ENCODE measurements around the gene SLC1A7.

SLC1A7 gene

GRCh38 chr1:53114090-53114489, 28.3 kb downstream of the SLC1A7 start:
- FAIRE-seq: no peak

GRCh38 chr1:53112861-53113260, 29.6 kb downstream of the SLC1A7 start:
- TF ChIP-seq POLR2AphosphoS5 (IDR thresholded peaks at IDR 0.05; ENCODE audit: low read depth, low read length): no peak
- no peak for TF ChIP-seq TAF1 (IDR thresholded peaks at IDR 0.05; ENCODE audit: low read depth, low read length)
- no peak for TF ChIP-seq POLR2A (IDR thresholded peaks at IDR 0.05; ENCODE audit: low read depth, low read length)
- TF ChIP-seq POU2F2 (IDR thresholded peaks at IDR 0.05; ENCODE audit: low read depth, low read length): no peak
- TF ChIP-seq PAX5 (IDR thresholded peaks at IDR 0.05; ENCODE audit: insufficient read depth, low read length, severe bottlenecking): no peak
- TF ChIP-seq SPI1 (IDR thresholded peaks at IDR 0.05; ENCODE audit: low read depth, low read length): no peak

More at GRCh38 chr1:53114090-53114489, 28.3 kb downstream of the SLC1A7 start:
- TF ChIP-seq POU2F2 (IDR thresholded peaks at IDR 0.05; ENCODE audit: low read depth, low read length) (no peak), POLR2A (IDR thresholded peaks at IDR 0.05; ENCODE audit: low read depth, low read length) (no peak), SPI1 (IDR thresholded peaks at IDR 0.05; ENCODE audit: low read depth, low read length) (no peak), TAF1 (IDR thresholded peaks at IDR 0.05; ENCODE audit: low read depth, low read length) (no peak), POLR2AphosphoS5 (IDR thresholded peaks at IDR 0.05; ENCODE audit: low read depth, low read length) (no peak), PAX5 (IDR thresholded peaks at IDR 0.05; ENCODE audit: insufficient read depth, low read length, severe bottlenecking) (no peak)
- no peak for DNase-seq (ENCODE audit: insufficient read length, low spot score)

GRCh38 chr1:53112271-53112774, 30.1 kb downstream of the SLC1A7 start:
- no peak for DNase-seq (ENCODE audit: insufficient read length, low spot score)
- TF ChIP-seq PAX5 (IDR thresholded peaks at IDR 0.05; ENCODE audit: insufficient read depth, low read length, severe bottlenecking) (no peak), POLR2AphosphoS5 (IDR thresholded peaks at IDR 0.05; ENCODE audit: low read depth, low read length) (no peak), POLR2A (IDR thresholded peaks at IDR 0.05; ENCODE audit: low read depth, low read length) (no peak), POU2F2 (IDR thresholded peaks at IDR 0.05; ENCODE audit: low read depth, low read length) (no peak), SPI1 (IDR thresholded peaks at IDR 0.05; ENCODE audit: low read depth, low read length) (no peak), TAF1 (IDR thresholded peaks at IDR 0.05; ENCODE audit: low read depth, low read length) (no peak)
- no peak for FAIRE-seq

More at GRCh38 chr1:53112861-53113260, 29.6 kb downstream of the SLC1A7 start:
- DNase-seq (ENCODE audit: insufficient read length, low spot score): no peak
- FAIRE-seq: no peak

- TF ChIP-seq POU2F2 (IDR thresholded peaks at IDR 0.05; ENCODE audit: low read depth, low read length) (no peak), TAF1 (IDR thresholded peaks at IDR 0.05; ENCODE audit: low read depth, low read length) (no peak)
- FAIRE-seq: no peak
- no peak for DNase-seq (ENCODE audit: insufficient read length, low spot score)
These were observed 30.7 kb downstream of the SLC1A7 start for GRCh38 chr1:53111693-53112092.

- DNase-seq (ENCODE audit: insufficient read length, low spot score) (no peak), FAIRE-seq (no peak)
- TF ChIP-seq SPI1 (IDR thresholded peaks at IDR 0.05; ENCODE audit: low read depth, low read length): no peak
- TF ChIP-seq PAX5 (IDR thresholded peaks at IDR 0.05; ENCODE audit: insufficient read depth, low read length, severe bottlenecking): no peak
- TF ChIP-seq POLR2A (IDR thresholded peaks at IDR 0.05; ENCODE audit: low read depth, low read length): no peak
- no peak for TF ChIP-seq POLR2AphosphoS5 (IDR thresholded peaks at IDR 0.05; ENCODE audit: low read depth, low read length)
- TF ChIP-seq POU2F2 (IDR thresholded peaks at IDR 0.05; ENCODE audit: low read depth, low read length): no peak
- TF ChIP-seq TAF1 (IDR thresholded peaks at IDR 0.05; ENCODE audit: low read depth, low read length): no peak
These were observed 31.3 kb downstream of the SLC1A7 start for GRCh38 chr1:53111073-53111556.

- TF ChIP-seq TAF1 (IDR thresholded peaks at IDR 0.05; ENCODE audit: low read depth, low read length): no peak
- no peak for TF ChIP-seq POLR2AphosphoS5 (IDR thresholded peaks at IDR 0.05; ENCODE audit: low read depth, low read length)
- no peak for TF ChIP-seq PAX5 (IDR thresholded peaks at IDR 0.05; ENCODE audit: insufficient read depth, low read length, severe bottlenecking)
- no peak for TF ChIP-seq SPI1 (IDR thresholded peaks at IDR 0.05; ENCODE audit: low read depth, low read length)
- DNase-seq (ENCODE audit: insufficient read length, low spot score) (no peak), FAIRE-seq (no peak)
These were observed 31.9 kb downstream of the SLC1A7 start for GRCh38 chr1:53110370-53111072.

GRCh38 chr1:53108646-53109580, 33.5 kb downstream of the SLC1A7 start:
- FAIRE-seq: no peak
- no peak for DNase-seq (ENCODE audit: insufficient read length, low spot score)
- TF ChIP-seq POU2F2 (IDR thresholded peaks at IDR 0.05; ENCODE audit: low read depth, low read length) (no peak), PAX5 (IDR thresholded peaks at IDR 0.05; ENCODE audit: insufficient read depth, low read length, severe bottlenecking) (no peak)

- TF ChIP-seq POLR2AphosphoS5 (IDR thresholded peaks at IDR 0.05; ENCODE audit: low read depth, low read length) (no peak), POU2F2 (IDR thresholded peaks at IDR 0.05; ENCODE audit: low read depth, low read length) (no peak), TAF1 (IDR thresholded peaks at IDR 0.05; ENCODE audit: low read depth, low read length) (no peak), SPI1 (IDR thresholded peaks at IDR 0.05; ENCODE audit: low read depth, low read length) (no peak), PAX5 (IDR thresholded peaks at IDR 0.05; ENCODE audit: insufficient read depth, low read length, severe bottlenecking) (no peak), POLR2A (IDR thresholded peaks at IDR 0.05; ENCODE audit: low read depth, low read length) (no peak)
- FAIRE-seq (no peak), DNase-seq (ENCODE audit: insufficient read length, low spot score) (no peak)
These were observed 34.7 kb downstream of the SLC1A7 start for GRCh38 chr1:53107570-53108322.

- FAIRE-seq (no peak), DNase-seq (ENCODE audit: insufficient read length, low spot score) (no peak)
These were observed 35.3 kb downstream of the SLC1A7 start for GRCh38 chr1:53107090-53107489.

More at GRCh38 chr1:53107090-53107489, 35.3 kb downstream of the SLC1A7 start:
- TF ChIP-seq PAX5 (IDR thresholded peaks at IDR 0.05; ENCODE audit: insufficient read depth, low read length, severe bottlenecking) (no peak), TAF1 (IDR thresholded peaks at IDR 0.05; ENCODE audit: low read depth, low read length) (no peak), POLR2AphosphoS5 (IDR thresholded peaks at IDR 0.05; ENCODE audit: low read depth, low read length) (no peak), SPI1 (IDR thresholded peaks at IDR 0.05; ENCODE audit: low read depth, low read length) (no peak), POLR2A (IDR thresholded peaks at IDR 0.05; ENCODE audit: low read depth, low read length) (no peak), POU2F2 (IDR thresholded peaks at IDR 0.05; ENCODE audit: low read depth, low read length) (no peak)

Data from GM12891 (cell line).